ENCODE results near the gene MTUS2.

- TF ChIP-seq CTCF (IDR thresholded peaks at IDR 0.05; ENCODE audit: low read length) = no peak
- no peak for TF ChIP-seq EZH2phosphoT487 (IDR thresholded peaks at IDR 0.05; ENCODE audit: low read length)
- no peak for TF ChIP-seq EZH2 (optimal IDR thresholded peaks at IDR 0.05; ENCODE audit: low read depth, low read length)
Observed at GRCh38 chr13:29516880-29517279, 696.7 kb downstream of the MTUS2 start.

All from MM.1S (cell line).